ENCODE results near the gene KIF6.
A peak's percentile ranks its signal among the peaks of the same experiment; 100 is the strongest.

Gene KIF6

GRCh38 chr6:39378175-39378959 lies 346.8 kb downstream of the KIF6 start:
- TF ChIP-seq SP1 (IDR thresholded peaks at IDR 0.05), result no peak
- TF ChIP-seq TARDBP (IDR thresholded peaks at IDR 0.05), result 0 out of 2 replicates have a peak, but pooled peaks have one; percentile 12
- TF ChIP-seq ZNF384 (IDR thresholded peaks at IDR 0.05), result no peak
- TF ChIP-seq FOXA1 (IDR thresholded peaks at IDR 0.05), result no peak
- TF ChIP-seq HDGF (IDR thresholded peaks at IDR 0.05; ENCODE audit: borderline replicate concordance), result no peak
- CTCF ChIA-PET, result interaction anchor here (0.6 to 1.0 kb wide), 4 partner anchors 51 to 550 kb away, joined by 3 read pairs; no protein-coding TSS in a partner anchor
- POLR2A ChIA-PET, result no interaction called here

GRCh38 chr6:39377539-39377950 lies 347.7 kb downstream of the KIF6 start:
- ChIA-PET CTCF (interaction anchor here (0.6 to 1.0 kb wide), 3 partner anchors 177 to 551 kb away, joined by 3 read pairs; no protein-coding TSS in a partner anchor), POLR2A (no interaction called here)
- no peak for TF ChIP-seq NFRKB (IDR thresholded peaks at IDR 0.05)
- no peak for TF ChIP-seq LEF1 (IDR thresholded peaks at IDR 0.05; ENCODE audit: borderline replicate concordance)
- DNase-seq (ENCODE audit: extremely low spot score), result peak; percentile 72

More at GRCh38 chr6:39378175-39378959, 346.8 kb downstream of the KIF6 start:
- no peak for DNase-seq (ENCODE audit: extremely low spot score)

- ChIA-PET CTCF (no interaction called here), POLR2A (no interaction called here)
- TF ChIP-seq NFRKB (IDR thresholded peaks at IDR 0.05), result no peak
- TF ChIP-seq PKNOX1 (IDR thresholded peaks at IDR 0.05), result no peak
- no peak for TF ChIP-seq TARDBP (IDR thresholded peaks at IDR 0.05)
- no peak for TF ChIP-seq SP1 (IDR thresholded peaks at IDR 0.05)
- TF ChIP-seq L3MBTL2 (conservative IDR thresholded peaks at IDR 0.05), result no peak
- no peak for TF ChIP-seq LEF1 (IDR thresholded peaks at IDR 0.05; ENCODE audit: borderline replicate concordance)
- no peak for TF ChIP-seq ARNT (IDR thresholded peaks at IDR 0.05)
- no peak for TF ChIP-seq ZNF384 (IDR thresholded peaks at IDR 0.05)
- TF ChIP-seq CTBP1 (IDR thresholded peaks at IDR 0.05; ENCODE audit: borderline replicate concordance), result no peak
- no peak for DNase-seq (ENCODE audit: extremely low spot score)
Observed at GRCh38 chr6:39375405-39375804, 349.8 kb downstream of the KIF6 start.

- POLR2A ChIA-PET, result no interaction called here
- DNase-seq (ENCODE audit: extremely low spot score), result no peak
- TF ChIP-seq FOXK2 (IDR thresholded peaks at IDR 0.05) (no peak), PKNOX1 (IDR thresholded peaks at IDR 0.05) (no peak), FOXA1 (IDR thresholded peaks at IDR 0.05) (no peak), SP1 (IDR thresholded peaks at IDR 0.05) (no peak), L3MBTL2 (conservative IDR thresholded peaks at IDR 0.05) (no peak), ELF4 (IDR thresholded peaks at IDR 0.05) (no peak), LEF1 (IDR thresholded peaks at IDR 0.05; ENCODE audit: borderline replicate concordance) (no peak), CTBP1 (IDR thresholded peaks at IDR 0.05; ENCODE audit: borderline replicate concordance) (no peak)
- CTCF ChIA-PET, result interaction anchor here (0.6 to 2.0 kb wide), 3 partner anchors 9 to 549 kb away, joined by 3 to 5 read pairs (median 3); no protein-coding TSS in a partner anchor
Observed at GRCh38 chr6:39370390-39370789, 354.8 kb downstream of the KIF6 start.

GRCh38 chr6:39369987-39370386 lies 355.2 kb downstream of the KIF6 start:
- POLR2A ChIA-PET, result no interaction called here
- CTCF ChIA-PET, result interaction anchor here (0.6 to 2.0 kb wide), 3 partner anchors 8 to 550 kb away, joined by 3 to 5 read pairs (median 3); no protein-coding TSS in a partner anchor
- TF ChIP-seq LEF1 (IDR thresholded peaks at IDR 0.05; ENCODE audit: borderline replicate concordance) (no peak), PKNOX1 (IDR thresholded peaks at IDR 0.05) (no peak), HDGF (IDR thresholded peaks at IDR 0.05; ENCODE audit: borderline replicate concordance) (no peak), BHLHE40 (IDR thresholded peaks at IDR 0.05; ENCODE audit: borderline replicate concordance) (no peak), CTBP1 (IDR thresholded peaks at IDR 0.05; ENCODE audit: borderline replicate concordance) (no peak), ZNF384 (IDR thresholded peaks at IDR 0.05) (no peak), NFRKB (IDR thresholded peaks at IDR 0.05) (no peak), FOXM1 (IDR thresholded peaks at IDR 0.05; ENCODE audit: borderline replicate concordance) (no peak), ARNT (IDR thresholded peaks at IDR 0.05) (no peak)
- DNase-seq (ENCODE audit: extremely low spot score), result no peak

- POLR2A ChIA-PET, result no interaction called here
- CTCF ChIA-PET, result no interaction called here
- TF ChIP-seq FOXA1 (IDR thresholded peaks at IDR 0.05) (no peak), NFRKB (IDR thresholded peaks at IDR 0.05) (no peak), FOXM1 (IDR thresholded peaks at IDR 0.05; ENCODE audit: borderline replicate concordance) (no peak), PKNOX1 (IDR thresholded peaks at IDR 0.05) (no peak), HDGF (IDR thresholded peaks at IDR 0.05; ENCODE audit: borderline replicate concordance) (no peak)
- no peak for DNase-seq (ENCODE audit: extremely low spot score)
Observed at GRCh38 chr6:39367700-39368099, 357.5 kb downstream of the KIF6 start.
